ENCODE measurements around the gene MICAL2.
"Not testable (repeated sequence)": the region's sequence is repeated elsewhere in the genome, so short reads cannot be mapped to it uniquely, and the experiment has no call there.

MICAL2 gene

GRCh38 chr11:12135185-12135584 lies 24.8 kb downstream of the MICAL2 start:
- DNase-seq (ENCODE audit: low spot score): no peak

GRCh38 chr11:12137005-12137690 lies 26.8 kb downstream of the MICAL2 start:
- DNase-seq (ENCODE audit: low spot score): no peak

DNA sequence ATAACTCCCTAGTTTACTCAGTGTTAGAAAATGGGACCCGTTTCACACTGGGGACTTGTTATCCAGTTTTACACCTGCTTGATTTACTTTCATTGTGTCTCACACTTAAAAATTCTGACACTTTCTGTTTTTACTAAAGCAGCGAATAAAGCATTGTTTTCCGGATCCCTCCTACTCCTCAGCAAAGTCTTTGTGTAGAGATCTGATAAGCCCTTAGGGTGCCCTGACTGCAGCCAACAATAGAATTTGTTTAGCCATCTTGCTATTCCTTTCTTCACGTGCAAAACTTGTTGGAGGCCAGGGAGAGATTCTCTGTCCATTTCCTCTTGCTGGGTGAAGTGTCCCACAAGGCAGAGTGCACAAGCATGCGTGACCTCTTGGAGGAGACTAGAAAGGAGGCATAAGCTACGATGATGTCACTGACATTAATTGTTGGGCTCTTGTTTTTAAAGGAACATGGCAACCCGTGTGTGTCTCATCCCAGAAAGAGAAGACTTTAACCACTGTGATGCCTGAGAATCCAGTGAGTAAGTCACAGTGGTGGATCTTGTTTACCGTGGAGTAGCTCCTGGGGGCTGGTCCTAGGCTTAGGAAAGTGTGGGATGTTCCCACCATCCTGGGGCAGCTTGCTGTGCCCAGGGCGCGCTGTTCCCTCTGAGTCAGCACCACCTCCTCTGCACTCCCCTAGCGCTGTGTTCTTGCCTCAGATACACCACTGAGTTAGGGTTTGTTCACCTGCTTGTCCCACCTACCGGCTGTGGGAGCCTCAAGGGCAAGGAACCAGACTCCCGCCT lies 27.7 kb downstream of the MICAL2 start:
- no peak for DNase-seq (ENCODE audit: low spot score)

DNA sequence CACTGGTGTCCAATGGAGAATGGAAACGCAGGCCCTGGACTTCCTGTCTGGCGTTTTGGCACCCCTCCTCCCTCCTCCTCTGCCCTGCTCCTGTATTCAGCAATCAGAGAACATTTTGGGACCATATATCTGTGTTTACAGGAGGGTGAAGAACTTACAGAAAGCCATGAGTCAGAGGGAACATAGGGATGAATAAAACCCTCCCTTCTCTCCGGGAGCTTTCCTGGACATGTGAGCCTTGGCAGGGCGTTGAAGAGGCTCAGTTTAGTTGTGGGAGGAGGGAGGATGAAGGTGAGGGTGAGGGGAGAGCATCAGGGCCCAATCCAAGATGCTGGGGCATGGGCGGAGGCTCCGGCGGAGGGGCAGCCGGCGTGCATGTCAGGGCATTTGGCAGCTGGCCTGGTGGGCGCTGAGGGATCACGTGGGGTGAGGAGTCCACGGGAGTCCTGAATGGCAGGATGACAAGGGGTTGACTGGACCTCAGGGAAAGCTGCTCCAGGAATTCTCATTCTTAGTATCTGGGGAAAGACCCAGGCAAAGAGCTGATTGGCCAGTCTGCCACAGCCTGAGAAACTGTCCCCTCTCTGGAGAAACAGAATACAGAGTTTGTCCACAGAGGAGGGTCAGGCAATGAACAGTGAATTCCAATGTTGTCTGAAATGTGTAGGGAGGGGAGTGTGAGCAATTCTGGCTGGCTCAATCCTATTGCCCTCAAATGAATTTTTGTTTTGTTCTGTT lies 28.9 kb downstream of the MICAL2 start:
- DNase-seq (ENCODE audit: low spot score): no peak

DNA sequence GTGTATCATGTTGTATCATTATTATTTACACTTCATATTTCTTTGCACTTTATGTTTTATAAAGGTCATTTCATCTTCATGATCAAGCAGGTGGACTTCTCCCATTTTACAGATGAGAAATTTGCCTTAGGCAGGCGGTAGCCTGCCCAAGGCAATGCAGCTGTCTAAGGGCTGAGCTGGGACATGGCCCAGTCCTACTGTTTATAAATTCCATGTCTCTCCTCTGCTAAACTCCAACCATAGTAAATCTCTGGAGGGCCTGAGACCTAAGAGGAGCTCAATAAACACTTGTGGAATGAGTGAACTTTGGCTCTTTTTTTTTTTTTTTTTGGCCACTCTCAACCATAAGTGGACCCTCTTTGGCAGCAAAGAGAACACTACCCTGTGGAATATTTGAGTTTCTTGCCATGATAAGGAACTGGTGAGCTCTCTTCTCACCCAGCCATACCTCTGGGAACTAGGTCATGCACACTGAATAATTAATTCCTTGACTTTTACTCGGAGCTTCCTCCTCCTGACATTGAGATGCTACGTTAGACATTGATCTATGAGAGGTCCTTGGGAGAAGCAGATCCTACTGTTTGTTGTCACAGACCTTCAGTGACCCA lies 29.9 kb downstream of the MICAL2 start:
- DNase-seq (ENCODE audit: low spot score): no peak

- DNase-seq (ENCODE audit: low spot score): peak; percentile 53
These were observed 30.9 kb downstream of the MICAL2 start for GRCh38 chr11:12141283-12141682.

DNA sequence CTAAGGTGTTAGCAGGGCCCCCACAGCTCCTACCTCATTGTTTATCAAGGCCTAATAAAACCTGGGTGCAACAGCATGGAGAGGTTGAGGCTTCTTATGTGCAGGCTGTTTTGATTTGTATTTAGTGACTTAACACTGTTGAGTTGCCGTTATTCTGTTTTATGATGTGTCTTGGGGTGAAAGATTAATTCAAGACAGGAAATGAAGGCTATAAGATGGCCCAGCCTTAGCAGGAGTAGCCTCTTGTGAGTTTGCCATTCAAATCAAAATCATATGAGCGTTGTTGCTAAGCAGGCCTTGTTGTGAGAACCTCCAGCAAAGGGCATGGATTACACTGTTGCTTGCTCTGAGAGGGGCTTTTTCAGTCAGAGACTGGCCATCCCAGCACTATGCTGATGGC lies 31.8 kb downstream of the MICAL2 start:
- no peak for DNase-seq (ENCODE audit: low spot score)

DNA sequence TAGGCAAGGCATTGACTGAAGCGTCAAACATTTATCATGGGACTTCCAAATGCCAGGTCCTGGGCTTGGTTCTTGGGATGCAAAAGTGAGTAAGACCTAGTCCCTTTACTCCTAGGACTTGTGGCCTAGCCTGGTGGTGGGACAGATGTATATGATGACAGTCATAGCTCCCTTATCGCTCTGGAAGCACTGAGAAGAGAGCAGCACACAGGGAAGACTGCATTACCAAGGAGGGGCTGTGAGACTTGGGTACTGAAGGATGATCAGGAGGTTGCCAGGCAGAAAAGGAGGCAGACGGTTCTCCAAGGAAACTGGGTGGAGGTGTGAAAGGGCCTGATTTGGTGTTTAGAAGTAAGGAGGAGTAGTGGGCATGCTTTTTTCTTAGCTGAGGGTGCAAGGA lies 32.5 kb downstream of the MICAL2 start:
- no peak for DNase-seq (ENCODE audit: low spot score)

DNA sequence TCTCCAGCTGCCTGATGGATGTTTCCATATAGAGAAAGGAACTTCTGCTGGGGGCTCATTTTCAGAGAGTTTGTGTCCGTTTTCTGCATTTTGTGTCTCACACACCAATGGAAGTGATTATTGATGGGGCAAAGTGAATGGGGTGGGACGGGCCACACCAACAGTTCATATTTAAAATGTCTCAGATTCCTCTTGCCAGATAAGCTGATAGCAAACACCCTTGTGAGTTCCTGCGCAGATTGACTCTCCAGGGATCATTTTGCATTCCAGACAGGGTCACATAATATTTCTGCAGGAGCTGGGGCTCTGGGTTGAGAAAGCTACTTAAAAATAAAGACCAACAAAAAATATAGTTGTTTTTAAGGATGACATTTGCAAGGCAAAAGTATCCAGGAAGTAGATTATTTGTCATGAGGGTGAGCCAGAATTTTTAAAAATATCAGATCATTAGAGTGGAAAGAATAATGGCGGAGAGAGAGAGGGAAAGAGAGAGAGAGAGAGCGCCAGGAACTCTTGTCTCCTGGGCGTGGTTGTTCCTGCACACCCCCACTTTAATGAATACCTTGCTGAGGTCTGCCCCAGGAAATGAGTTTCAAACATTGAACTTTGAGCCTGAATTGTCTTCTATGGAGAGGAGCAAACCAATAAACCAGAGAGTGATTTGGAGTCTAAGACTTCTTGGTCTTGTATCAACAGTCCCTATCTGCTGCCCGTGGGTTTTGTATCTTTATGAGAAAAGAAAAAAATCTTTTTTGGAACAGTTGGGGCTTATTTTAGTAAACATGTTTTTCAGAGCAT lies 33.3 kb downstream of the MICAL2 start:
- no peak for DNase-seq (ENCODE audit: low spot score)

DNA sequence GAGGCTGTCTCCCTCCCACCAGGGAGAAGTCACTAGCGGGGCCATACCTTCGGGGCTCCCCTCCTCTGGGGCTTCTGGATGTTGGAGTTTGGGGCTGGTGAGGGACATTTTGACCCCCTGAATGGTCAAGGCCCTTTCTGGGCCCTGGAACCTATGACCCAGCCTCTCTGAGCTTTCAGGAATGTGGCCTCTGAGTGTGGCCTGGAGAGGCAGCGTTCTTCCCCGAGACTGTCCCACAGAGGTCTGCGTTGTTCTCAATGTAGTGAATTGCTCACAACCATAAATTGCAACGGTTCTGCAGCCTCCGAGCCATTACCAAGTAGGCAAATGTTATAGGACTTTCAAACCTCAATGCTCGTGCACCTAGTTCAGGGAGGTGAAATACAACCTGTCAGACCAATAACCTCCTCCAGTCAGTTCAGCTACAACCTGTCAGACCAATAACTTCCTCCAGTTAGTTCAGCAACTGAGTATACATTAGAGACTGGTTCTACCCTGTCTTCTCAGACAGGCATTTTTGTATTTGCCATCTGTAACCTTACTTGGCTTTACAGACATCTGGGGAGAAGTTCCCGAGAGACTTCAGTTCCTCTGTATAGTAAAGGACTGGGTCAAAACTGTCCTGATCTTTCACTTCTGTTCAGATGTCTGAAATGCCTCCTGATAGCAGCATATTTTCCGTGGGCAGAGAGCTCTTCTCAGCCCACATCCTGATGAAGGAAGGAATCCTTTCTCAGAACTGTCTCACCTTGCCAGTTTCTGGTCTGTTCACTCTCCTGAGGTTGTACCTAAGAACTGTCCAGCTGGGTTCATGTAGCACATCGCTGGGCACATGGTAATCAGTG lies 34.2 kb downstream of the MICAL2 start:
- DNase-seq (ENCODE audit: low spot score): no peak

GRCh38 chr11:12146678-12147077 lies 36.3 kb downstream of the MICAL2 start:
- DNase-seq (ENCODE audit: low spot score): not testable (repeated sequence)

DNA sequence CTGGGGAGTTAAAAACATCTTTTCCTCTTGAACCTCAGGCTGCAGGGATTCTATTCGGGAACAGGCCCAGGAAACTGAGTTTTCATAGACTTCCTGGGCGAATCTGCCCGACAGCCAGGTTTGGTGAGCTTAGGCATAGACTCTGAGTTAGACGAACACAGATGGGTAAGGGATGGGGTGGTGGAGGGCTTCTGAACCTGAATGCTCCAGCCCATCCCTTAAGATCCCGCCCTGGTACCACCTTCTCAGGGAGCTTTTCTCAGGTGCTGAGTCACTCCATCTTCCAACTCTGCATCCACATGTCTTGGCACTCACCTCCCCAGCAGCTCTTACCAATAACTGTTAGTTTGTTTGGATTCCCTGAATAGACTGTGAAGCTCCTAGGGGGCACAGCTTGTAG lies 37.4 kb downstream of the MICAL2 start:
- no peak for DNase-seq (ENCODE audit: low spot score)

- no peak for DNase-seq (ENCODE audit: low spot score)
These were observed 38.1 kb downstream of the MICAL2 start for GRCh38 chr11:12148466-12148865.

DNA sequence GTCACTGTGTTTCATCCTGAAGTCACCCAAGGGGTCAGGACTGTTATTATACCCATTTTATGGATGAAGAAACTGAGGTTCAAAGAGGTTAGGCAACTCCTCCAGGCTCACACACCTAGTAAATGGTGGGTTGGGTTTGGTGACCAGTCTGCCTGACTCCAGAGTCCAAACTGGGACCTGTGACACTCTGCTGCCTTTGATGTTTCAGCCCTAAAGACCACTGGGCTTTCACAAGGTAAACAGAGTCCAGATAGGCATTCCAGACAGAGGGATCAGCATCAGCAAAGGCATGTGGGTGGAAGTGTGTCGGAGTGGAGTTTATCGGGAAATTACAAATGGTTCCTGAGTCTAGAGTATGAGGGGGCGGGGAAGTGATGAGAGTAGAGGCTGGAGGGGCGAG lies 38.5 kb downstream of the MICAL2 start:
- DNase-seq (ENCODE audit: low spot score): no peak

GRCh38 chr11:12149672-12150225 lies 39.4 kb downstream of the MICAL2 start:
- DNase-seq (ENCODE audit: low spot score): no peak

GRCh38 chr11:12150831-12151382 lies 40.5 kb downstream of the MICAL2 start:
- no peak for DNase-seq (ENCODE audit: low spot score)

DNA sequence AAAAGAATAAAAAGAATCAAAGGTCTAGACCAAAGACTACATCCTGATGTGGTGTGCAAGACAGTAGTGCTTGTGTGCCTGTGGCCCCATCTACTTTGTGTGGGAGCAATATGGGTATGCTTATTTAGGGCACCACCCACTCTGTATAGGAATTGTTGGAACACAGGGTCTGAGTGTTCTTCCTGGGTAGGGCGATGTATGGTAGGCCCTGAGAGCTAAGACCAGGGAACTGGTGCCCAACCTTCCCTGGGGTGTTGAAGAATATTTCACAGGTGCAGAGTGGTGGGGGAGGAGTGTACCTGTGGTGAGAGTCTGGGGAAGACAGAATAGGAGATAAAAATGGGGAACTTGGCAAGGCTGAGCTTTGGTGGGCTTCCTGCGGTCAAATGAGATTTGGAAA lies 41.9 kb downstream of the MICAL2 start:
- DNase-seq (ENCODE audit: low spot score): no peak

DNA sequence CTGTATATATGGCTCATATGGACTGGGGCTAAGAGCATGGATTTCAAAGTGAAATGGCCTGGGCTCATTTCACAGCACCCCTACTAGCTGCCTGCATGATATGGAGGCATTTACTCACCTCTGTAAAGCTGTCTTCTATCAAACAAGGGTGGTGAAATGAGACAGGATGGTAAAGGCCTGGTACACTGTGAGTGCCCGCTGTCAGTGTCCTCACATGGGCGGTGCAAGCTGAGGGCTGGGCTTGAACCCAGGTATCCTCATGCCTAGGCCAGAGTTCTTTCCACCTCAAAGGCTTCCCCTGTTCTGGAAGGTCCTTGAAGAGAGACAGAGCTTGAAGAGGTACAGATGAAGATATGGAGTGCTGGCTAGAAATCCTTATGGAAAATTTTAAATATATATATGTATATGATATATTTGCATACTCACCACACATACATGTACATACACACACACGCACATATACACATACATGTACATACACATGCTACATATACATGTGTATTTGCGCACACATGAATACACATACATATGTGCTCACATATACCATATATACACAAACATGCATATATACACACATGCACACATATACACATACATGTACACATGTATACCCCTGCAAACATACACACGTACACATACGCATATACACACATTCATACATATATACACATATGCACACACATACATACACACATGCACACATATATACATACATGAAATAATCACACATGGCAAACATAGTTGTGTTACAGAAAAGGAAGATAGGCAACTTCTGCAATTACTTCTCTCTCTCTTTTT lies 44.7 kb downstream of the MICAL2 start:
- no peak for DNase-seq (ENCODE audit: low spot score)

DNA sequence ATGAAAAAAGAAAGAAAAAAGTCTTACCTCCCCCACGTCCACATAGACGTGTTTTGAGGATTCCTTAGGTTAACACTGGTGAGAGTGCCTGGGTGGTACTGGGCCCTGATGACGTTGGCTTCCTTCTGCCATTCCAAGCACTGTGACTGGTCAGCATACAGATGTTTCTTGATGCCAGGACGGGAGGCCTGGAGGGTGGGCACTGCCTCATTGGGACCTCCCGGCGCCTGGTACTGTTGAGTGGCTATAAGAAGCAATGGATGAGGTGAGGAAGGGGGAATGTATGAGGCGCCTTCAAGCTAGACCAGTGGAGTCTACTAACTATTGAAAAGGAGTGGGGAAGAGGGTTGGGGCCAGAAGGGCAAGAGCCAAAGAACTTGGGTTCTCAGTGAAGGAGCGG lies 45.3 kb downstream of the MICAL2 start:
- no peak for DNase-seq (ENCODE audit: low spot score)
